Loucy (cell line): Measurements from ENCODE around the gene ZSWIM6.

ENCODE experiments used
- H2AFZ ChIP-seq: fragments of 200-600 bp; sonication (generic); 2 replicates; pipeline ENCODE4 v1.6.0; 2016; ENCODE audit warnings: antibody characterized with exemption, mild to moderate bottlenecking, low read length, moderate library complexity
- H3F3A ChIP-seq: fragments of 200-600 bp; 2 replicates; pipeline ENCODE4 v1.6.0; 2016; ENCODE audit warnings: antibody characterized with exemption, low read depth, mild to moderate bottlenecking
- H3K27me3 ChIP-seq: fragments of 200-600 bp; sonication (generic); 2 replicates; pipeline ENCODE4 v1.6.1; 2014; ENCODE audit warnings: low read length, mild to moderate bottlenecking; ENCODE audit not compliant: insufficient read depth, poor library complexity, severe bottlenecking
- H3K36me3 ChIP-seq: fragments of 200-600 bp; sonication (generic); 2 replicates; pipeline ENCODE4 v1.6.1; 2016; ENCODE audit warnings: low read length; ENCODE audit not compliant: insufficient read depth
- H3K4me1 ChIP-seq: fragments of 200-600 bp; sonication (generic); 2 replicates; pipeline ENCODE4 v1.5.1; 2014; ENCODE audit warnings: low read length, mild to moderate bottlenecking; ENCODE audit not compliant: insufficient read depth, poor library complexity, severe bottlenecking
- H3K4me2 ChIP-seq: fragments of 200-600 bp; sonication (generic); 2 replicates; pipeline ENCODE4 v1.6.0; 2014; ENCODE audit warnings: antibody characterized with exemption, low read length, low read depth, mild to moderate bottlenecking; ENCODE audit not compliant: poor library complexity, severe bottlenecking
- H3K4me3 ChIP-seq: fragments of 200-600 bp; sonication (generic); 2 replicates; pipeline ENCODE4 v1.5.1; 2014; ENCODE audit warnings: low read length, mild to moderate bottlenecking, mixed read lengths; ENCODE audit not compliant: poor library complexity, severe bottlenecking
- H3K79me2 ChIP-seq: fragments of 200-600 bp; sonication (generic); 2 replicates; pipeline ENCODE4 v1.6.1; 2014; ENCODE audit warnings: low read length; ENCODE audit not compliant: insufficient read depth
- H3K9ac ChIP-seq: fragments of 200-600 bp; sonication (generic); 2 replicates; pipeline ENCODE4 v1.6.0; 2014; ENCODE audit warnings: mild to moderate bottlenecking, low read depth, low read length, moderate library complexity; ENCODE audit not compliant: poor library complexity, severe bottlenecking
- H3K9me2 ChIP-seq: fragments of 200-600 bp; sonication (generic); replicated peaks from 2 replicates; pipeline ENCODE4 v1.6.1; 2016; ENCODE audit warnings: low read depth, low read length, mixed read lengths
- H3K9me3 ChIP-seq: fragments of 200-600 bp; sonication (generic); 2 replicates; pipeline ENCODE4 v1.6.1; 2014; ENCODE audit warnings: mild to moderate bottlenecking, antibody characterized with exemption, low read length, low read depth; ENCODE audit not compliant: insufficient read depth
- H4K20me1 ChIP-seq: fragments of 200-600 bp; sonication (generic); 2 replicates; pipeline ENCODE4 v1.6.0; 2014; ENCODE audit warnings: antibody characterized with exemption, low read length, mild to moderate bottlenecking; ENCODE audit not compliant: insufficient read depth, poor library complexity, severe bottlenecking
- CTCF ChIP-seq: fragments of 200-600 bp; sonication (generic); conservative IDR thresholded peaks from 2 replicates; pipeline ENCODE4 v1.5.1; 2014; ENCODE audit warnings: mild to moderate bottlenecking, antibody characterized with exemption, low read length
- EZH2phosphoT487 ChIP-seq: fragments of 200-600 bp; IDR thresholded peaks from 2 replicates; pipeline ENCODE4 v1.6.1; 2018; ENCODE audit warnings: antibody characterized with exemption, mild to moderate bottlenecking, moderate library complexity, borderline replicate concordance

Gene ZSWIM6

GRCh38 chr5:61286446-61287132 is 45.5 kb upstream of the ZSWIM6 start:
- Histone ChIP-seq H3K36me3 (no peaks in the 10 kb centered on the region), H3F3A (no peaks in the 10 kb centered on the region), H3K4me1 (no peaks in the 10 kb centered on the region), H3K27me3 (no peaks in the 10 kb centered on the region), H3K79me2 (no peaks in the 10 kb centered on the region), H3K9me2 (no peaks in the 10 kb centered on the region), H4K20me1 (no peaks in the 10 kb centered on the region), H2AFZ (no peak overlapping the region), H3K9ac (no peak overlapping the region), H3K9me3 (no peaks in the 10 kb centered on the region), H3K4me3 (no peak overlapping the region), H3K4me2 (no peak overlapping the region)
- no peak for TF ChIP-seq EZH2phosphoT487

- no peaks in the 10 kb centered on the region for H4K20me1 ChIP-seq
- no peaks in the 10 kb centered on the region for H3F3A ChIP-seq
- no peaks in the 10 kb centered on the region for H3K79me2 ChIP-seq
- no peaks in the 10 kb centered on the region for H3K4me1 ChIP-seq
- no peak for TF ChIP-seq CTCF
- TF ChIP-seq EZH2phosphoT487: no peak
- H3K36me3 ChIP-seq: no peaks in the 10 kb centered on the region
- no peaks in the 10 kb centered on the region for H3K9me3 ChIP-seq
- no peaks in the 10 kb centered on the region for H3K9me2 ChIP-seq
- no peak overlapping the region for H3K4me3 ChIP-seq
- H3K9ac ChIP-seq: no peak overlapping the region
- H3K4me2 ChIP-seq: no peak overlapping the region
- no peaks in the 10 kb centered on the region for H3K27me3 ChIP-seq
- no peak overlapping the region for H2AFZ ChIP-seq
Observed at GRCh38 chr5:61287474-61287873, 44.6 kb upstream of the ZSWIM6 start.

GRCh38 chr5:61289241-61289640 is 42.8 kb upstream of the ZSWIM6 start:
- no peaks in the 10 kb centered on the region for H3K79me2 ChIP-seq
- no peaks in the 10 kb centered on the region for H3K9me3 ChIP-seq
- no peaks in the 10 kb centered on the region for H3K36me3 ChIP-seq
- H3K4me2 ChIP-seq: no peak overlapping the region
- peak overlapping the region; percentile 70; the same call in 1 of the 2 replicates for H2AFZ ChIP-seq
- H4K20me1 ChIP-seq: no peaks in the 10 kb centered on the region
- no peaks in the 10 kb centered on the region for H3K9me2 ChIP-seq
- H3K9ac ChIP-seq: no peak overlapping the region
- no peaks in the 10 kb centered on the region for H3K27me3 ChIP-seq
- H3K4me3 ChIP-seq: no peak overlapping the region
- 0 out of 2 replicates have a peak, but pooled peaks have one; percentile 16 for TF ChIP-seq CTCF
- no peak for TF ChIP-seq EZH2phosphoT487
- H3F3A ChIP-seq: no peaks in the 10 kb centered on the region
- no peaks in the 10 kb centered on the region for H3K4me1 ChIP-seq
